Measurements from ENCODE around the gene IGFLR1.
A peak's percentile ranks its signal among the peaks of the same experiment; 100 is the strongest.

The IGFLR1 gene

DNA sequence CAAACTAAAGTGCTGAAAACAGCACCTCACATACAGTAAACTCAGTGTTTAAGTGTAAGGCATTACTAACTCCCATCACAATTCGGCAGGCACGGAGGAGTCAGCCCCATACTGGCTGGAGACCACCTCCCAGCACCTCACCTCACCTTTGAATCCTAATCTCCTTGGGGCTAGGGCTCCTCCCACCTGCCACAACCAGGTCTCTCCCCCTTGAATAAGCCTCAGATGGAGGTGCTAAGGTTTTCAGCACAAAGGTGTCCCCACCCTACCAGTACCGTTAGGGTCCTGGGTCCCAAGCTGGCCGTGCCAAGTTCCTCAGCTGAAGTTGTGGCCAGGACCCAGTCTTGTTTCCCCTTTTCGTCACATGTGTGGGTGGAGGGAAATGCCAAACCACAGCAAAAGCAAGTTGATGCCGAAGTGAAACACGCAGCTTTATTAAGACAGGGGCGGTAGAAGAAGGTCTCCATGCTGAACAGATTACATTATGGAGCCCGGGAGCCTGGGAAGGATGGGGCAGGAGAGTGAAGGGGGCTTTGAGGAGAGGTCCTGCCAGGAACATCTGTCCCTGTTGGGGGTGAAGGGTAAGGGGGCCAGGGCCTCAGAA is at the start of gene IGFLR1:
Gene IGFLR1 (minus strand): TSS at position 332 of the 604 bp plus-strand sequence. CDS start 1,272 bp downstream, outside the sequence.
- DNase-seq: peak; percentile 36 to 77 (median 56)

DNA sequence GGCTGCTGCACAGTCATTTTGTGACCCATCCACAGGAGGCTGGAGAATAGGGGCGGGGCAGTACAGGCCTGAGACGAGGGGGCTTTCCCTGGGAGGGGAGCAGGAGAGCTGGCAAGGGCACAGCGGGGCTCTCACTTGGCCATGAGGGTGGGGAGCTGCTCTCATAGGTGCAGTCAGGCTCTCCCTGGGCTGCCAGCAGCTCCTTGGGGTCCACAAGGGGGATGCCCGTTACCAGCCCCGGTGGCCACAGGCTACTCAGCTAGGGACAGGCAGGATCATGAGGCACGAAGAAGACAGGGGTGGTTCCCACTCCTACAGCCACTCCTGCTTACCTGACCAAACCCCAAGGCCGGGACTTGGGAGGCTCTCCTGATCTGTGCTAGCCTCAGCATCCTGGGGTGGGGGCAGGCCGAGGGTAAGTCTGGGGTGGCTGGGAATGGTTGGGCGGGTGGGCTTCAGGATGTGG is 49.6 kb upstream of the IGFLR1 start:
- no peak for DNase-seq

GRCh38 chr19:35790981-35791813 is 48.9 kb upstream of the IGFLR1 start:
- peak in 1 of 6 experiments; percentile 3 for DNase-seq

DNA sequence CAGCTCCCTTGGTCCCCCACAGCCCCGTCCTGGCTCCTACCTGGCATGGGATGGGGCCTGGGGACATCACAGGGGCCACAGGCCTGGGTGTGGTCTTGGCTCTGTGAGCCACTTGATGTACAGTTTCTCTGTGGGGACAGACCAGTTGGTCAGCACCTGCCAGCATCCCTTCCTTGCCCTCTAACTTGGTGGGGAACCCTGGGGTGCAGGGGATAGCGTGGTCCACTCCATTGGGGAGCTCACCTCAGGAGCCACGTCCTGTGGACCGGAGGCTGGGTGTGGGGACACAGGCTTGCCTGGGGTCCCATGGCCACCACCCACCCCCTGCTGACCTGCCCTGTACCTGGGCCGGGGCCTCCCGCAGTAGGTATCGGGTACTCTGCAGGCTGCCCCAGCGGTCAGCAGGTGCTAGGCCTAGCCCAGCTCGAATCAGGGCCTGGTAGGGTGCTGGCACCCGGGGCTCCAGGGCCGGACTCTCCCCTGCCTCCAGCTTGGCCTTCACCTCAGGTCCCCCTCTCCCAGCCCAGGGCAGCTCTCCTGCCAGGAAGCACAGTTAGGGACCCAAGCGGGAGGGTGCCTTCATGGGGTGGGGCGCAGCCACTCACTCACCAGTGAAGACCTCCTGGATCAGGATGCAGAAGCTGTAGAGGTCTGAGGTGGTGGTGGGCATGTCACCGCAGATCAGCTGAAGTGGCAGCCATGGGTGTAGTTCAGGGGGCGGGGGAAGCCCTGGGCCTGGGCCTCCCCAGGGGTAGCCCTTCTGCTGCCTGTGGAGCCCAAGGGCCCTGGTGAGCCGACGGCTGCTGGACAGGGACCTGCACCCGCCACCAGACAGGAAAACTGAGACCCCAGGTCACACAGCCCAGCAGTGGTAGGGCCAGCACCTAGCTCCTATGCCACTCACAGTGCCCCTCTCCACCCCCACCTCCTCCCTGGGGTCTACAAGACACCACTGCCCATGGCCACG is 48.0 kb upstream of the IGFLR1 start:
- no peak for DNase-seq

GRCh38 chr19:35789195-35789977 is 47.1 kb upstream of the IGFLR1 start:
- DNase-seq: no peak

DNA sequence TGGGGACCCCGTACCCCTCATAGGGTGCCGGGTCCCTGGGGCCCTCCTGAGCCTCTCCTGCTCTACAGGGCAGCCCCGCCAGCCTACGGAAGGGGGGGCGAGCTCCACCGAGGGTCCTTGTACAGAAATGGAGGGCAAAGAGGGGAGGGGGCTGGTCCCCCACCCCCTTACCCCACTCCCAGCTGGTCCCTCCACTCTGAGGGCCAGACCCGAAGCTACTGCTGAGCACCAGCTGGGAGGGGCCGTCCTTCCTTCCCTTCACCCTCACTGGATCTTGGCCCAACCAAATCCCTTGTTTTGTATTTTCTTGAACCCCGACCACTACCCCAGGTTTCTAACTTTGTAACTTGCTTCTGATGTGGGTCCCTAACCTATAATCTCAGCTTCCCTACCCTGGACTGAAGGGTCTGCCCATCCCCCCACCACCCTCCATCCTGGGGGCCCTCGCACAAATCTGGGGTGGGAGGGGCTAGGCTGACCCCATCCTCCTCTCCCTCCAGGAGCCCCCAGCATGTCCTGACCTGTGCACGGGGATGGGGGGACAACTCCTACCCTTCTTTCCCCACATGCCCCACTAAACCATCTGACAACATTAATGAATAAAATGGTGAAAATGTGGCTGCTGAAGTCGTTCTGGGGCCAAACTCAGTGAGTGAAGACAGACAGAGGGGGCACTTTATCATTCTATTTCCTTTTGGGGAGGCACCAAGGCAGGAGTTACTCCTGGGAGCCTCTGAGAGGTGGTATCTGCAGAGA is 46.1 kb upstream of the IGFLR1 start:
- DNase-seq: no peak

GRCh38 chr19:35787227-35787799 is 45.1 kb upstream of the IGFLR1 start:
- DNase-seq: no peak

- DNase-seq: no peak
Observed at GRCh38 chr19:35786299-35787160, 44.3 kb upstream of the IGFLR1 start.

DNA sequence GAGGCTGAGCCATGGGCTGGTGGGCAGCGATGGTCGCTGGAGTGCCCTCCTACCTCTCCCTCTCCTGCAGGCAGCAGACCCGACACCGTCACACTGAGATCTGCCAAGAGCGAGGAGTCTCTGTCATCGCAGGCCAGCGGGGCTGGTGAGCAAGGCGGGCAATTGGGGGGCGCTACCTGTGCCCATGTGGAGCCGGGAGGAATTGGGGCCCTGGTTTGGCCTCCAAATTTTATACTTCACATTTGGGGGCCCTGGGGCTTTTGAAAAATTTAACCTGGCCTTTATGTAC is 43.0 kb upstream of the IGFLR1 start:
- DNase-seq: no peak

DNA sequence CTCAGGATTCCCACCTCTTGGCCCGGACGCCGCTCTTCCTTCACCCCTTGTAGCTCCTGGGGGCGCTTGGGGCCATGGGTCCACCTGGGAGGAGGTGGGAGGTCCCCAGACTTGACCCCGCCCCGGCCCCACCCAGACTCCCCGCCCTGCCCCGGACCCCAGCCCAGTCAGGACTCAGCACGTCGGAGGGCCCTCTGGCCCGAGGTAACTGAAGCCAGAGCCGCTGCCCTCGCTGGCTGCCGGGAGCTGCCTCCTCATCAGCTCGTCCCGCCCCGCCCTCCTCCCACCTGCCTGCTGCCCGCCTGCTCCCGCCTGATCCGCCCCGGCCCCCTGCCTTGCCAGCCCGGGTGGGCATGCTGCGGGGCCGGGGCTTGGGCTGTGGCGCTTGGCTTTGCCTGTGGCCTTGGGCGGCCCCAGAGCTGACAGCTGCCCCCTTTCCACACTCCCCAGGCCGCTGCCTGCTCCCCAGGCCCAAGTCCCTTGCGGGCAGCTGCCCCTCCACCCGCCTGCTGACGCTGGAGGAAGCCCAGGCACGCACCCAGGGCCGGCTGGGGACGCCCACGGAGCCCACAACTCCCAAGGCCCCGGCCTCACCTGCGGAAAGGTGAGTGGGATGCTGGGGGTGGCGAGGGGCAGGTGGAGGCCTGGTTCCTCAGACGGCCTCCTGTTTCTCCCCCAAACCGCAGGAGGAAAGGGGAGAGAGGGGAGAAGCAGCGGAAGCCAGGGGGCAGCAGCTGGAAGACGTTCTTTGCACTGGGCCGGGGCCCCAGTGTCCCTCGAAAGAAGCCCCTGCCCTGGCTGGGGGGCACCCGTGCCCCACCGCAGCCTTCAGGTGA is 42.5 kb upstream of the IGFLR1 start:
- DNase-seq: no peak

DNA sequence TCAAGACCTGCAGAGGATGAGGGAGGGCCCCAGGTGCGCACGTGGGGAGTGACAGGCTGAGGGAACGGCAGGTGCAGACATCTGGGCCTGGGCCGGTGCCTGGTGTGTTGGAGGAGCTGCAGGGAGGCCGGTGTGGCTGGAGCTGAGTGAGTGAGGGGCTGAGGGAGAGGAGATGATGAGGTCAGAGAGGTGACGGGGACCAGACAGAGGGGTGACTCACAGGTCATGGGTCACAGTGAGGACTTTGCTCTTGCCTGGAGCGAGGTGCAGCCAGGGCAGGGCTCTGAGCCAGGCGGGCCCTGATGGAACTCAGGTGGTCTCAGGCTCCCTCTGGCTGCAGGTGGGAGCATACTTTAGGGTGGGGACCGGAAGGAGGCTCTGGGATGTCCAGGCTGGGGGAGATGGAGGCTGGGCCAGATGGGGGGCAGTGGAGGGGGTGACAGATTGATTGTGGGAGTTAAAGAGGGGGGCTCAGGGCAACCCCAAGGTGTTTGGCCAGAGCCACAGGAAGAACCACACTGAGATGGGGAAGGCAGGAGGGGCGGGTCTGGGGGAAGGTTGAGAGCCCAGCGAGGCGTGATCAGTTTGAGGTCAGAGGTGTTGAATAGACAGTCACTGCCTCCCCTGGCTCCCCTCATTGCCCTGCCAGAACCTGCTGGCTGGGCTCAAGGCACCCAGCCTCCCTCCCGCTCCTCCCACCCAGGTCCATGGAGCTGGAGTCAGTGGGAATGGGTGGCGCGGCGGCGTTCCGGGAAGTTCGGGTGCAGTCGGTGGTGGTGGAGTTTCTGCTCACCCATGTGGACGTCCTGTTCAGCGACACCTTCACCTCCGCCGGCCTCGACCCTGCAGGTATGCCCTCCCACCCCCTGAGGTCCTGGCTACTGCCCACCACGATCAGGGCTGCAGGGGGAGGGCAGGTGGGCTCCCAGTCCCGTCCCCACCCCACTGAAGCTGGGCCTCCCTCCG is 41.5 kb upstream of the IGFLR1 start:
- DNase-seq: no peak

DNA sequence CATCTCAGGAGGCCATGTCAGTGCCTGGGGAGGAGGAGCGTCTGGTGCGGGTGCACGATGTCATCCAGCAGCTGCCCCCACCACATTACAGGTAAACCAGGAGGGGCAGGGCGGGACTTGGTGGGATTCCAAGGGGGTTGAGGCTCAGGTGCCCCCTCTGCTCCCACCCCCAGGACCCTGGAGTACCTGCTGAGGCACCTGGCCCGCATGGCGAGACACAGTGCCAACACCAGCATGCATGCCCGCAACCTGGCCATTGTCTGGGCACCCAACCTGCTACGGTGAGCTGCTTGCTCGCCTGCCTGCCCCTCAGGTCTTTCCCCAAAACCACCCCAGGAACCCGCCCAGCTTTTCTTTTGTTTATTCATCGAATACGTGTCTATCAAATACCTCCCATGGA is 40.3 kb upstream of the IGFLR1 start:
- DNase-seq: no peak

DNA sequence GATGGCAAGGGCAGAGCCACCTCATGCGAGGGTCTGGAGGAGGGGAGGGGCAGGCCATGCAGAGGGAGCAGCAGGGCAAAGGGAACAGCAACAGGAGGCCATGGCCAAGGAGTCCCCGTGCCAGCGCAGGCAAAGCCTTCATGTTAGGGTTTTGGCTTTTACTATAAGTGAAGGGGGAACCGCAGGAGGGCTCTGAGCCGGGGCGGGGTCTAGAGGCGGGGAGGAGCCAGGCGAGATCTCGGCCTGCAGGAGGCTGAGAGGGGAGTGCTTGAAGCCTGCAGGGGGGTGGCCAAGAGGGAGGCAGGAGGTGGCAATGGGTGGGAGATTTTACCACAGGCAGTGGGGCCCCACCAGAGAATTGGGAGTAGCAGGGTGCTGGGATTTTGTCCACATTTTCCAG is 39.4 kb upstream of the IGFLR1 start:
- no peak for DNase-seq

- DNase-seq: no peak
Observed at GRCh38 chr19:35780717-35781116, 38.5 kb upstream of the IGFLR1 start.

DNA sequence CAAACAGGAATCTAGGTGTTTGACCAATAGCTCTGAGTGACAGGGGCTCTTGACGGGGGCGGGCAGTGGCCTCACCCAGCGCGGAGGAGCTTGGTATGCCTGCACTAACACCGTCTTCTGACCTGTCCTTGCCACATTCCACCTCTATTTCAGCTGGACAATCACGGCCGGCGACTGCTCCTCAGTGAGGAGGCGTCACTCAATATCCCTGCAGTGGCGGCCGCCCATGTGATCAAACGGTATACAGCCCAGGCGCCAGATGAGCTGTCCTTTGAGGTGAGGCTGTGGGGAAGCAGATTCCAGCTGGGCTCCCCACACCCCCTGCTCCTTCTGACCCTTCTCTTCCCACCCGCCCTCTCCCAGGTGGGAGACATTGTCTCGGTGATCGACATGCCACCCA is 37.8 kb upstream of the IGFLR1 start:
- no peak for DNase-seq

GRCh38 chr19:35779033-35779432 is 36.8 kb upstream of the IGFLR1 start:
- DNase-seq: no peak

GRCh38 chr19:35777961-35778360 is 35.7 kb upstream of the IGFLR1 start:
- no peak for DNase-seq

All from stimulated activated naive CD4-positive, alpha-beta T cell (primary cell).